GM23338 (cell line): ENCODE results near the gene TMEM134. TPM values are rescaled to one million over a fixed set of nuclear protein-coding genes. Genes with fewer than 3 reads are reported as not detected.

Source experiments
- ATAC-seq: fragments of 200-7000 bp; cut with Tn5 transposase; 3 replicates; pipeline ENCODE4 v1.9.1; 2020
- DNase-seq: peaks from one replicate; pipeline ENCODE4 v3.0.0-alpha.2; 2015; ENCODE audit warnings: low spot score
- H2AFZ ChIP-seq: fragments of 200-600 bp; sonication (generic); 2 replicates; pipeline ENCODE4 v1.8.0; 2016; ENCODE audit warnings: antibody characterized with exemption, mild to moderate bottlenecking, moderate library complexity
- H3F3A ChIP-seq: fragments of 200-600 bp; sonication (generic); replicated peaks from 2 replicates; pipeline ENCODE4 v1.8.0; 2017; ENCODE audit warnings: antibody characterized with exemption, mixed run types, low read depth
- H3K27ac ChIP-seq: fragments of 200-600 bp; sonication (generic); 2 replicates; pipeline ENCODE4 v1.6.1; 2016; ENCODE audit warnings: low read depth
- H3K27me3 ChIP-seq: fragments of 200-600 bp; sonication (generic); 2 replicates; pipeline ENCODE4 v1.8.0; 2016; ENCODE audit warnings: mild to moderate bottlenecking, mixed run types, moderate library complexity; ENCODE audit not compliant: insufficient read depth
- H3K36me3 ChIP-seq: fragments of 200-600 bp; sonication (generic); 2 replicates; pipeline ENCODE4 v1.8.0; 2016; ENCODE audit warnings: mild to moderate bottlenecking; ENCODE audit not compliant: insufficient read depth
- H3K4me1 ChIP-seq: fragments of 200-600 bp; sonication (generic); 2 replicates; pipeline ENCODE4 v1.8.0; 2016; ENCODE audit warnings: mild to moderate bottlenecking, moderate library complexity; ENCODE audit not compliant: insufficient read depth
- H3K4me2 ChIP-seq: fragments of 200-600 bp; sonication (generic); 2 replicates; pipeline ENCODE4 v1.7.1; 2017; ENCODE audit warnings: mixed run types
- H3K4me3 ChIP-seq: fragments of 200-600 bp; sonication (generic); 2 replicates; pipeline ENCODE4 v1.6.1; 2016; ENCODE audit warnings: mixed run types
- H3K79me2 ChIP-seq: fragments of 200-600 bp; sonication (generic); replicated peaks from 2 replicates; pipeline ENCODE4 v1.8.0; 2017; ENCODE audit warnings: mild to moderate bottlenecking; ENCODE audit not compliant: insufficient read depth
- H3K9me2 ChIP-seq: fragments of 200-600 bp; sonication (generic); 2 replicates; pipeline ENCODE4 v1.8.0; 2017; ENCODE audit not compliant: insufficient read depth
- H4K20me1 ChIP-seq: fragments of 200-600 bp; sonication (generic); replicated peaks from 2 replicates; pipeline ENCODE4 v1.8.0; 2017; ENCODE audit warnings: mild to moderate bottlenecking; ENCODE audit not compliant: insufficient read depth
- H3K27ac Mint-ChIP-seq: 2 replicates; pipeline ENCODE4 v1.8.0; 2020; ENCODE audit warnings: inconsistent platforms, mild to moderate bottlenecking, moderate library complexity, mixed read lengths
- H3K27me3 Mint-ChIP-seq: 3 replicates; pipeline ENCODE4 v1.8.0; 2022; ENCODE audit warnings: low read depth, mild to moderate bottlenecking, moderate library complexity, mixed read lengths, inconsistent platforms; ENCODE audit not compliant: insufficient read depth, poor library complexity
- H3K36me3 Mint-ChIP-seq: 3 replicates; pipeline ENCODE4 v1.8.0; 2021; ENCODE audit warnings: low read depth, mild to moderate bottlenecking, inconsistent platforms, moderate library complexity, mixed read lengths
- H3K4me1 Mint-ChIP-seq: 3 replicates; pipeline ENCODE4 v1.8.0; 2020; ENCODE audit warnings: mild to moderate bottlenecking, inconsistent platforms, mixed read lengths
- H3K4me3 Mint-ChIP-seq: 3 replicates; pipeline ENCODE4 v1.8.0; 2021; ENCODE audit warnings: moderate library complexity, mild to moderate bottlenecking, inconsistent platforms, mixed read lengths
- H3K9me3 Mint-ChIP-seq: 3 replicates; pipeline ENCODE4 v1.8.0; 2020; ENCODE audit warnings: moderate library complexity, mild to moderate bottlenecking, inconsistent platforms, mixed read lengths
- CREB1 ChIP-seq: fragments of 250-450 bp; sonication (Bioruptor Pico); IDR thresholded peaks from 2 replicates; pipeline ENCODE4 v1.5.0; 2020; ENCODE audit warnings: low read depth, mild to moderate bottlenecking, moderate library complexity
- CTCF ChIP-seq, 2 experiments: fragments of 200-600 bp in 1 of 2; sonication (generic) in 1 of 2; conservative IDR thresholded peaks; 2 replicates each; pipeline versions ENCODE4 v1.5.1 to v1.6.1; 2016 to 2017; ENCODE audit warnings: antibody characterized with exemption in 2 of 2, low read depth in 2 of 2, mild to moderate bottlenecking in 2 of 2, moderate library complexity in 1 of 2
- EZH2 ChIP-seq: fragments of 200-600 bp; sonication (generic); IDR thresholded peaks from one replicate; pipeline ENCODE4 v1.8.0; 2017; ENCODE audit warnings: antibody characterized with exemption, mild to moderate bottlenecking, low read depth; ENCODE audit not compliant: unreplicated experiment
- EZH2phosphoT487 ChIP-seq: fragments of 200-600 bp; sonication (generic); IDR thresholded peaks from one replicate; pipeline ENCODE4 v1.8.1; 2018; ENCODE audit warnings: antibody characterized with exemption; ENCODE audit not compliant: unreplicated experiment
- JUNB ChIP-seq: IDR thresholded peaks from one replicate; pipeline ENCODE4 v1.6.1; 2016; ENCODE audit warnings: antibody characterized with exemption; ENCODE audit not compliant: unreplicated experiment
- NANOG ChIP-seq: IDR thresholded peaks from 2 replicates; pipeline ENCODE4 v1.6.1; 2016; ENCODE audit warnings: antibody characterized with exemption, borderline replicate concordance
- POLR2AphosphoS5 ChIP-seq: IDR thresholded peaks from 2 replicates; pipeline ENCODE4 v1.6.1; 2016; ENCODE audit warnings: antibody characterized with exemption, low read depth
- REST ChIP-seq: IDR thresholded peaks from one replicate; pipeline ENCODE4 v1.6.1; 2018; ENCODE audit warnings: antibody characterized with exemption; ENCODE audit not compliant: unreplicated experiment
- STAT1 ChIP-seq: IDR thresholded peaks from one replicate; pipeline ENCODE4 v1.6.1; 2016; ENCODE audit warnings: antibody characterized with exemption; ENCODE audit not compliant: unreplicated experiment
- ZNF114 ChIP-seq: fragments of 250-450 bp; sonication (Bioruptor Pico); IDR thresholded peaks from 2 replicates; pipeline ENCODE4 v1.5.0; 2020; ENCODE audit warnings: mild to moderate bottlenecking, moderate library complexity
- ZNF331 ChIP-seq: fragments of 250-450 bp; sonication (Bioruptor Pico); IDR thresholded peaks from 2 replicates; pipeline ENCODE4 v1.5.0; 2020; ENCODE audit warnings: low read depth, mild to moderate bottlenecking, moderate library complexity
- ZNF462 ChIP-seq: fragments of 250-450 bp; sonication (Bioruptor Pico); IDR thresholded peaks from 2 replicates; pipeline ENCODE4 v1.5.0; 2020; ENCODE audit warnings: mild to moderate bottlenecking, moderate library complexity
- polyA plus RNA-seq: library from polyadenylated mRNA; unstranded; fragments of >200 nt; fragmentation: Nextera tagmentation; extraction: Ambion mirVana; gene quantifications from 2 replicates; pipeline ENCODE4 v1.2.1, GENCODE V29; 2016
- total RNA-seq: library from RNA; depleted of rRNA; stranded (reverse); fragments of >200 nt; shearing (Covaris generic); gene quantifications from 2 replicates; pipeline ENCODE4 v1.2.3, GENCODE V29; 2014
- TF ChIP-seq, protein P1 (sequence below): IDR thresholded peaks from 2 replicates; pipeline ENCODE4 v1.6.1; 2016; ENCODE audit warnings: antibody characterized with exemption

TMEM134 gene
- total and polyA plus RNA-seq, 2 experiments from 2014 or later: 61.4 to 69.2 TPM

- Mint-ChIP-seq H3K9me3 (peaks cover 4% of the 10 kb centered on the region; the same call in 2 of the 3 replicates), H3K4me1 (peaks cover 23% of the 10 kb centered on the region), H3K27me3 (peaks cover 22% of the 10 kb centered on the region), H3K36me3 (peaks cover 10% of the 10 kb centered on the region; the same call in 1 of the 3 replicates), H3K4me3 (peak overlapping the region; percentile 84), H3K27ac (no peak overlapping the region)
- TF ChIP-seq NANOG (no peak), STAT1 (no peak), EZH2 (no peak), EZH2phosphoT487 (no peak), ZNF114 (CRISPR knock-in tag) (no peak), REST (no peak), POLR2AphosphoS5 (no peak), ZNF331 (no peak), CTCF (conservative IDR thresholded peaks at IDR 0.05; ENCODE audit: low read depth in 2 of 2) (no peak), CREB1 (CRISPR knock-in tag) (no peak), JUNB (no peak), ZNF462 (CRISPR knock-in tag) (no peak)
- TF ChIP-seq, protein P1, sequence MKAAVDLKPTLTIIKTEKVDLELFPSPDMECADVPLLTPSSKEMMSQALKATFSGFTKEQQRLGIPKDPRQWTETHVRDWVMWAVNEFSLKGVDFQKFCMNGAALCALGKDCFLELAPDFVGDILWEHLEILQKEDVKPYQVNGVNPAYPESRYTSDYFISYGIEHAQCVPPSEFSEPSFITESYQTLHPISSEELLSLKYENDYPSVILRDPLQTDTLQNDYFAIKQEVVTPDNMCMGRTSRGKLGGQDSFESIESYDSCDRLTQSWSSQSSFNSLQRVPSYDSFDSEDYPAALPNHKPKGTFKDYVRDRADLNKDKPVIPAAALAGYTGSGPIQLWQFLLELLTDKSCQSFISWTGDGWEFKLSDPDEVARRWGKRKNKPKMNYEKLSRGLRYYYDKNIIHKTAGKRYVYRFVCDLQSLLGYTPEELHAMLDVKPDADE: no peak
- peak overlapping the region; percentile 17 for H3K4me2 ChIP-seq
- no peak for ATAC-seq
- H4K20me1 ChIP-seq: no peaks in the 10 kb centered on the region; the same call in 1 of the 2 replicates
- no peaks in the 10 kb centered on the region for H3K9me2 ChIP-seq
- no peak for DNase-seq
- H3K4me3 ChIP-seq: peak overlapping the region; percentile 52
- H3F3A ChIP-seq: no peaks in the 10 kb centered on the region
- H3K4me1 ChIP-seq: no peaks in the 10 kb centered on the region; the same call in 1 of the 2 replicates
- H3K36me3 ChIP-seq: no peaks in the 10 kb centered on the region
- H3K27me3 ChIP-seq: peaks cover 8% of the 10 kb centered on the region
- H2AFZ ChIP-seq: no peak overlapping the region
- H3K79me2 ChIP-seq: no peaks in the 10 kb centered on the region
- H3K27ac ChIP-seq: no peak overlapping the region
Measured at GRCh38 chr11:67483831-67484665, 15.0 kb upstream of the TMEM134 start.
